ENCODE data around the gene IGSF22. TPM values are rescaled to one million over a fixed set of nuclear protein-coding genes. Genes with fewer than 3 reads are reported as not detected.
"Not testable (repeated sequence)": the region's sequence is repeated elsewhere in the genome, so short reads cannot be mapped to it uniquely, and the experiment has no call there.

Gene IGSF22
- total RNA-seq, 4 donors from 2014 or later = not detected

DNA sequence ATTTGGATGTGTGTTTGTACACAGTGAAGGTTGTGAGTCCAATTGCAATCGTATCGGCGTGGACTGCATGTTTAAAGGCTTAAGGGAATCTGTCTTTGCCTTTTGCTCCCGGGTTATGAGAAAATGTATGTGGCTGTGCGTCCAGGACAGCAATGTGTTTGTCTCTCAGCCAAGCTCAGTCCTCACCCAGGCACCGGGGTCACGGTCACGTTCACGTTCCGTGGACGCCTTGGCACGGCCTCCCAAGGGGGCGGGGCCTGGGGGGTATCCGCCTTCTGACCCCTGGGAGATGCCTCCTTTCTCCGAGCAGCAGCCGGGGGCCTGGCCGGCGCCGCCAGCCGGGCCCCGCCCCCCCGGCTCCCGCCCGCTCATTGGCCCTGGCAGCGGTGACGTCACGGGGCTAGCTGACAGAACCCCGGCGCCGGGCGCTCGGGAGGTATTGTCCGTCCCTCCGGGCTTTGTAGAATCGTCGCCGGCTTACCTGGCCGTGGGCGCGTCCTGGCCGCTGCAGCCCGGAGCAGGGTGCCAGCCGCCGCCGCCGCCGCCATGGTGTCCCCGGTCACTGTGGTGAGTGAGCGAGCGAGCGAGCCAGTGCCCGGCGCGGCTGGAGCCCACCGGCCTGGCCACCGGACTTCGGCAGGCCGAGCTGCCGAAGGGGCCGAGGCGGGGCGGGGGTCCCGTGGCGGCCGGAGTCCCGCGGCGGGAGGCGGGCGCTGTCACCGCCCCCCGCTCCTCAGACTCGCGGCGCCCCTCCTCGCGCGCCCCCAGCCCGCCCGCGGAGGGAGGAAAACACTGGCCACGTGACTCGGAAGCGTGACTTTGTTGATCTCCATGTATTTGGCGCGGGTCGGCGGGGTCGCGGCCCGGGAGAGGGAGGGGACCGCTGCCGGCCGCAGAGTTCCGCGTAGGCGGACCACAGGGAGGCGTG is 27.4 kb downstream of the IGSF22 start, which contains the start of gene TMEM86A:
TSS of gene TMEM86A (plus strand) at position 439 of the 928 bp plus-strand sequence. CDS start at position 547, 108 bp downstream.
- Histone ChIP-seq H3K27ac (peak within 1 kb of the TSS; percentile 77 to 88 (median 86)), H3K27me3 (no peaks in the 10 kb centered on the region), H3K9me3 (no peaks in the 10 kb centered on the region), H3K4me1 (peaks cover 8% of the 10 kb centered on the region in 2 donors), H3K36me3 (peaks cover 0 to 10% of the 10 kb centered on the region in 2 donors), H3K4me3 (peak within 1 kb of the TSS; percentile 63 to 84 (median 78))
- TF ChIP-seq, protein P1, sequence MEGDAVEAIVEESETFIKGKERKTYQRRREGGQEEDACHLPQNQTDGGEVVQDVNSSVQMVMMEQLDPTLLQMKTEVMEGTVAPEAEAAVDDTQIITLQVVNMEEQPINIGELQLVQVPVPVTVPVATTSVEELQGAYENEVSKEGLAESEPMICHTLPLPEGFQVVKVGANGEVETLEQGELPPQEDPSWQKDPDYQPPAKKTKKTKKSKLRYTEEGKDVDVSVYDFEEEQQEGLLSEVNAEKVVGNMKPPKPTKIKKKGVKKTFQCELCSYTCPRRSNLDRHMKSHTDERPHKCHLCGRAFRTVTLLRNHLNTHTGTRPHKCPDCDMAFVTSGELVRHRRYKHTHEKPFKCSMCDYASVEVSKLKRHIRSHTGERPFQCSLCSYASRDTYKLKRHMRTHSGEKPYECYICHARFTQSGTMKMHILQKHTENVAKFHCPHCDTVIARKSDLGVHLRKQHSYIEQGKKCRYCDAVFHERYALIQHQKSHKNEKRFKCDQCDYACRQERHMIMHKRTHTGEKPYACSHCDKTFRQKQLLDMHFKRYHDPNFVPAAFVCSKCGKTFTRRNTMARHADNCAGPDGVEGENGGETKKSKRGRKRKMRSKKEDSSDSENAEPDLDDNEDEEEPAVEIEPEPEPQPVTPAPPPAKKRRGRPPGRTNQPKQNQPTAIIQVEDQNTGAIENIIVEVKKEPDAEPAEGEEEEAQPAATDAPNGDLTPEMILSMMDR (IDR thresholded peaks at IDR 0.05 in 4 of 5, conservative IDR thresholded peaks at IDR 0.05 in 1 of 5) = peak in 1 of 5 experiments; percentile 18
- TF ChIP-seq POLR2A (IDR thresholded peaks at IDR 0.05) = peak; percentile 84 to 94
- ATAC-seq (peak; percentile 92 to 95), DNase-seq (peak; percentile 81 to 93)
- intact Hi-C loops (cut with DNase I; ENCODE audit: low total_unique reads) = loop anchor here (1.0 to 10.0 kb wide), 6 partner anchors 22 to 684 kb away; partner anchors contain the start of genes GTF2H1, HPS5, LDHA and SERGEF
- in situ Hi-C loops (cut with MboI; ENCODE audit: low sequenced_read_pairs in 4 of 4) = loop anchor here in 1 of 4 donors (10.0 kb wide), 1 partner anchor 64 kb away; the partner anchor contains the start of gene SPTY2D1

DNA sequence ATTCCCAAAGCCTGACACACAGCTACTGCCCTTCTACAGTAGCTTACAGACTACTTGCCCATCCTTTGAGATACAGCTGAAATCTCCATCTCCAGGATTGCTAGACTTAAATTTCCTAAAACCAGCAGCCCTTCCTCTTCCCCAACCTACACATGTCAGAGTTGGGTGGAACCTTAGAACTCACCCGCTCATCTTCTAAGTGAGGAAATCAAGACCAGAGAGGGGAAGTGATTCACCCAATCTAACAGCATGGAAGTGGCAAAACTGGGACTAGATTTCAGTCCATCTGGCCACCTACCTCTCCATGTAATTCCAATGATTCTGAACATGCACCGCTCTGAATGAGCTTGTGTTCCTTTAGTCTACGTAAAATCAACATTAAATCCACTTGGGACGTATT is 28.4 kb downstream of the IGSF22 start:
- H3K27ac ChIP-seq = peak overlapping the region; percentile 77 to 88 (median 86)
- in situ Hi-C loops (cut with MboI; ENCODE audit: low sequenced_read_pairs in 4 of 4) (loop anchor here in 1 of 4 donors (10.0 kb wide), 1 partner anchor 63 kb away; the partner anchor contains the start of gene SPTY2D1), intact Hi-C loops (cut with DNase I; ENCODE audit: low total_unique reads) (loop anchor here (10.0 kb wide), 1 partner anchor 683 kb away; the partner anchor contains the start of gene SERGEF)
- DNase-seq = no peak
- no peaks in the 10 kb centered on the region for H3K27me3 ChIP-seq
- ATAC-seq = no peak
- peaks cover 0 to 10% of the 10 kb centered on the region in 2 donors for H3K36me3 ChIP-seq
- H3K4me3 ChIP-seq = no peak overlapping the region
- H3K4me1 ChIP-seq = peaks cover 8% of the 10 kb centered on the region in 2 donors
- H3K9me3 ChIP-seq = no peaks in the 10 kb centered on the region
- TF ChIP-seq POLR2A (IDR thresholded peaks at IDR 0.05) = no peak
- TF ChIP-seq, protein P1 (IDR thresholded peaks at IDR 0.05 in 4 of 5, conservative IDR thresholded peaks at IDR 0.05 in 1 of 5) = no peak

DNA sequence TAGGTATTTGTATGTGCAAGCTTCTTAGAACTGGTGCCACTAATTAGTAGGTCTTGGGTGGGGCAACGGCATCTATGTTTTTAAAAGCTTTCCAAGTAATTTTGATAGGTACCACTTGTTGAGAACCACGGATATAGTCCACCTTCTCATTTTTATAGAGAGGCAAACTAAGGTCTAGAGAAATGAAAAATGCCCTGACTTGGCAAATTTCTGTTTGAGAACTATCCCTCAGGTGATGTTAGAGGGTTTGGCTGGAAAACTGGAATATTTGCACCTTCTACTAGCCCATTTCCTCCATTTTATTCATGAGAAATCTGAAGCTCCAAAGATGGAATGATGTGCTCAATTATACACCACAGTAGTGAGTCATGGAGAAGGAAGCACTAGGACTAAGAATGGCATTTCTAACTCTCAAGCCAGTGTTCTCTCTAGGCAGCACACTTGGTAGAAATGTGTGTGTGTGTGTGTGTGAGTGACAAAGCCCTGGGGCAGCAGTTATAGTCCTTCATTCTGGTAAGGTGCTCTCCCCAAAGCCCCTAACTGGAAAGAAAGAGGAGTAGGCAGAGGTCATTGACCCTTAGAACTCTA is 29.3 kb downstream of the IGSF22 start:
- in situ Hi-C loops (cut with MboI; ENCODE audit: low sequenced_read_pairs in 4 of 4) = loop anchor here in 1 of 4 donors (10.0 kb wide), 1 partner anchor 62 kb away; the partner anchor contains the start of gene SPTY2D1
- Histone ChIP-seq H3K27ac (peak overlapping the region in 1 of 4 donors; percentile 86), H3K4me3 (no peak overlapping the region), H3K27me3 (no peaks in the 10 kb centered on the region), H3K4me1 (peaks cover 8% of the 10 kb centered on the region in 2 donors), H3K36me3 (peaks cover 0 to 7% of the 10 kb centered on the region in 2 donors), H3K9me3 (no peaks in the 10 kb centered on the region)
- ATAC-seq = no peak
- TF ChIP-seq, protein P1 (IDR thresholded peaks at IDR 0.05 in 4 of 5, conservative IDR thresholded peaks at IDR 0.05 in 1 of 5) = no peak
- no peak for TF ChIP-seq POLR2A (IDR thresholded peaks at IDR 0.05)
- intact Hi-C loops (cut with DNase I; ENCODE audit: low total_unique reads) = loop anchor here (10.0 kb wide), 1 partner anchor 682 kb away; the partner anchor contains the start of gene SERGEF
- no peak for DNase-seq

DNA sequence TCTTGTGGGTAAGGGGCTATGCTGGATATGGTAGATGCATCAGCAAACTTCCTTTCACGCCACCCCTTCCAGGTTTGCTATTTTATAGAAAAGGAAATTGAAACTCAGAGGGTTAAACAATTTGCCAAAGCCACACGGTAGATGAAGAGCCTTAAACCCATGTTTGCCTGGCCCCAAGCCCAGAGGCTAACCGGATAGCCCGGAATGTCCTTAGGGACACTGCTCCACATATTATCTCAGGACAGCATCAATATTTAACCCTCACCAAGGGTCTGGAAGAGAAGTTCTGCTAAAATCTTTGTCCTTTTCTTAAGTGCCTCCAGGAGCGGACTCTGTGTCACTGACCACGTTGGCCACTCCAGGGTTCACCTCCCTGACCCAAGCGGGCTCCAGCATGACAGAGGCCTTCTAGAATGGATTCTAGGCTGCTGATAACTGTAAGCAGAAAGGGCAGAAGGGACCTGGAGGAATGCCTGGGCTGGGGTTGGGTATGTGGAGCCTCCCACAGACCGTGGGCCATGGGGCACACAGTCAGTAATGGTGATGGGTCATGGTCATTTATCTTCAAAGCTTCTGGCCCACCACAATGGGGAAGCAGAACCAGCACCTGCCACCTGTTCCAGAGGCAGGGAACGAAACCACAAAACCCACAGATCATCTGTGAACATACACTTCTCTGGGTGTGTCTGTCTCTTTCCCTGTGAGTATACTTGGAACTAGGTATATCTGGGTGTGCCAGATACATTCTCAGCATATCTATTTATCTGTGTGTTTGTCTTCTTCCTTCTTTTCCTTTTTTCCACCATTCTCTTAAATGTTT is 32.8 kb downstream of the IGSF22 start:
- in situ Hi-C loops (cut with MboI; ENCODE audit: low sequenced_read_pairs in 4 of 4) (loop anchor here in 1 of 4 donors (10.0 kb wide), 1 partner anchor 58 kb away; the partner anchor contains the start of gene SPTY2D1), intact Hi-C loops (cut with DNase I; ENCODE audit: low total_unique reads) (loop anchor here (10.0 kb wide), 1 partner anchor 678 kb away; the partner anchor contains the start of gene SERGEF)
- H3K27me3 ChIP-seq = no peaks in the 10 kb centered on the region
- TF ChIP-seq POLR2A (IDR thresholded peaks at IDR 0.05) = no peak
- TF ChIP-seq, protein P1 (IDR thresholded peaks at IDR 0.05 in 4 of 5, conservative IDR thresholded peaks at IDR 0.05 in 1 of 5) = no peak
- H3K27ac ChIP-seq = no peak overlapping the region
- H3K36me3 ChIP-seq = no peaks in the 10 kb centered on the region
- no peak overlapping the region for H3K4me3 ChIP-seq
- no peaks in the 10 kb centered on the region for H3K9me3 ChIP-seq
- DNase-seq = no peak
- no peaks in the 10 kb centered on the region for H3K4me1 ChIP-seq
- ATAC-seq = no peak

DNA sequence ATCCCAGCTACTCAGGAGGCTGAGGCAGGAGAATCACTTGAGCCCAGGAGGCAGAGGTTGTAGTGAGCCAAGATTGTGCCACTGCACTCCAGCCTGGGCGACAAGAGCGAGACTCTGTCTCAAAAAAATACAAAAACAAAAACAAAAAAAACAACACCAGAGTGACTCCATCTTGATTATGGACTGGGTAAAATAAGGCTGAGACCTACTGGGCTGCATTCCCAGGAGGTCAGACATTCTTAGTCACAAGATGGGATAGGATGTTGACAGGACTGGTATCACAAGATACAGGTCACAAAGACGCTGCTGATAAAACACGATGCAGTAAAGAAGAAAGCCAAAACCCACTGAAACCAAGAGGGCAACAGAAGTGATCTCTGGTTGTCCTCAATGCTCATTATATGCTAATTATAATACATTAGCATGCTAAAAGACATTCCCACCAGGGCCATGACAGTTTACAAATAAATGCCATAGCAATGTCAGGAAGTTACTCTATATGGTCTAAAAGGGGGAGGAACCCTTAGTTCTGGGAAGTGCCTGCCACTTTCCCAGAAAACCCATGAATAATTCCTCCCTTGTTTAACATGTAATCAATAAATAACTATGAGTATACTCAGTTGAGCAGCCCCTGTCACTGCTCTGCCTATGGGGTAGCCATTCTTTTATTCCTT is 34.4 kb downstream of the IGSF22 start:
- not testable (repeated sequence) for ATAC-seq, H3K4me3 ChIP-seq, H3K9me3 ChIP-seq, DNase-seq, H3K27ac ChIP-seq, H3K27me3 ChIP-seq, H3K36me3 ChIP-seq, H3K4me1 ChIP-seq
- intact Hi-C loops (cut with DNase I; ENCODE audit: low total_unique reads) = loop anchor here (10.0 kb wide), 1 partner anchor 677 kb away; the partner anchor contains the start of gene SERGEF
- in situ Hi-C loops (cut with MboI; ENCODE audit: low sequenced_read_pairs in 4 of 4) = loop anchor here in 1 of 4 donors (10.0 kb wide), 1 partner anchor 57 kb away; the partner anchor contains the start of gene SPTY2D1
